K562 (cell line): ENCODE results near the gene ARHGAP31. TPM values are rescaled to one million over a fixed set of nuclear protein-coding genes. Genes with fewer than 3 reads are reported as not detected.

Source experiments
- ATAC-seq: fragments of 200-7000 bp; cut with Tn5 transposase; 3 replicates; pipeline ENCODE4 v1.9.1; 2020; ENCODE audit warnings: moderate library complexity
- BruUV-seq: library from RNA; stranded (reverse); fragments of 400-500 nt; replicated peaks from 2 replicates; lab custom pipeline; 2021; lab: Mats Ljungman, UMichigan
- CTCF ChIA-PET: fragments of 300-600 bp; formaldehyde crosslinking; extraction: SDS; loops from one replicate; lab custom pipeline; 2021; ENCODE audit warnings: low intra/inter-chr PET ratio; lab: Yijun Ruan, JAX
- POLR2A ChIA-PET: fragments of 300-600, 350-650 bp; sonication (Branson Sonifier 250); formaldehyde crosslinking; extraction: SDS; loops from one replicate; lab custom pipeline; 2021; ENCODE audit warnings: antibody characterized with exemption, inconsistent platforms; lab: Yijun Ruan, JAX
- DNase-seq, 4 experiments: peaks; one replicate each; pipeline versions ENCODE4 v3.0.0 to v3.0.0-alpha.2; 2011 to 2018; ENCODE audit warnings: low spot score in 3 of 4, mixed read lengths in 3 of 4; ENCODE audit errors: extremely low read depth in 1 of 4
- FAIRE-seq: peaks from 2 replicates; lab custom pipeline; 2011; peaks lifted over from hg19 to GRCh38; lab: Jason Lieb, UNC
- H2AFZ ChIP-seq: 2 replicates; pipeline ENCODE4 v1.6.0; 2011; ENCODE audit warnings: low read depth, low read length, control low read depth, inconsistent platforms
- H3K27ac ChIP-seq: fragments of 200-600 bp; 3 replicates; pipeline ENCODE4 v1.8.0; 2011; ENCODE audit warnings: low read depth, mild to moderate bottlenecking, control low read depth, inconsistent platforms, low read length, moderate library complexity, mixed read lengths; ENCODE audit errors: extremely low read depth
- H3K27me3 ChIP-seq, 2 experiments: fragments of 300-600 bp in 1 of 2; 2 replicates in 1 of 2; 3 replicates in 1 of 2; pipeline versions ENCODE4 v1.6.0 to v1.8.0; 2011; ENCODE audit warnings: inconsistent platforms in 2 of 2, low read length in 2 of 2, mild to moderate bottlenecking in 1 of 2, mixed read lengths in 1 of 2, moderate library complexity in 1 of 2; ENCODE audit not compliant: control insufficient read depth in 2 of 2, insufficient read depth in 2 of 2
- H3K36me3 ChIP-seq: fragments of 300-600 bp; 3 replicates; pipeline ENCODE4 v1.8.0; 2011; ENCODE audit warnings: mild to moderate bottlenecking, low read length, inconsistent platforms; ENCODE audit not compliant: control insufficient read depth, insufficient read depth
- H3K4me1 ChIP-seq, 2 experiments: fragments of 200-600 bp in 1 of 2; replicated peaks in 1 of 2; 2 replicates in 1 of 2; 3 replicates in 1 of 2; pipeline versions ENCODE4 v1.5.1 to v1.8.0; 2011; ENCODE audit warnings: inconsistent platforms in 2 of 2, low read length in 2 of 2, mild to moderate bottlenecking in 1 of 2, mixed read lengths in 1 of 2, moderate library complexity in 1 of 2; ENCODE audit not compliant: control insufficient read depth in 2 of 2, insufficient read depth in 2 of 2
- H3K4me2 ChIP-seq: 2 replicates; pipeline ENCODE4 v1.6.1; 2011; ENCODE audit warnings: low read length, control low read depth, inconsistent platforms, mixed read lengths; ENCODE audit not compliant: insufficient read depth
- H3K4me3 ChIP-seq: fragments of 200-600 bp; sonication (generic), shearing (Covaris generic); 2 replicates; pipeline ENCODE4 v1.5.1; 2016; ENCODE audit warnings: control low read depth, inconsistent platforms
- H3K79me2 ChIP-seq: fragments of 200-600 bp; 3 replicates; pipeline ENCODE4 v1.8.0; 2011; ENCODE audit warnings: low read length, inconsistent platforms; ENCODE audit not compliant: control insufficient read depth, insufficient read depth
- H3K9ac ChIP-seq, 2 experiments: 2 replicates each; pipeline versions ENCODE4 v1.6.0 to v1.6.1; 2011; ENCODE audit warnings: low read depth in 2 of 2, low read length in 2 of 2, control low read depth in 1 of 2, inconsistent platforms in 1 of 2, mild to moderate bottlenecking in 1 of 2, mixed read lengths in 1 of 2; ENCODE audit not compliant: insufficient read depth in 1 of 2
- H3K9me1 ChIP-seq: one replicate; pipeline ENCODE4 v1.6.0; 2011; ENCODE audit warnings: inconsistent platforms, mild to moderate bottlenecking, low read length, moderate library complexity; ENCODE audit not compliant: control insufficient read depth, insufficient read depth
- H3K9me3 ChIP-seq: replicated peaks from 2 replicates; pipeline ENCODE4 v1.5.1; 2011; ENCODE audit warnings: low read depth, low read length, inconsistent platforms; ENCODE audit not compliant: control insufficient read depth, insufficient read depth
- H4K20me1 ChIP-seq: replicated peaks from 2 replicates; pipeline ENCODE4 v1.6.1; 2011; ENCODE audit warnings: low read length, inconsistent platforms, mixed read lengths; ENCODE audit not compliant: control insufficient read depth, insufficient read depth
- ATF6 ChIP-seq: sonication (generic); formaldehyde crosslinking; IDR thresholded peaks from 2 replicates; pipeline ENCODE4 v1.4.0; 2020; ENCODE audit warnings: mild to moderate bottlenecking, missing genetic modification reagents
- ELF1 ChIP-seq: fragments of 200-800 bp; sonication (Bioruptor generic); IDR thresholded peaks from 2 replicates; pipeline ENCODE4 v1.6.1; 2016; ENCODE audit warnings: missing genetic modification characterization, missing compliant biosample characterization
- ELK3 ChIP-seq: fragments of 450-650 bp; formaldehyde crosslinking; IDR thresholded peaks from 2 replicates; pipeline ENCODE4 v1.4.0; 2020; ENCODE audit warnings: mild to moderate bottlenecking
- HCFC1 ChIP-seq: IDR thresholded peaks from 2 replicates; pipeline ENCODE4 v1.6.1; 2012; ENCODE audit warnings: low read depth, low read length, improper control_type of control experiment
- MITF ChIP-seq: IDR thresholded peaks from 2 replicates; pipeline ENCODE4 v1.6.1; 2014; ENCODE audit warnings: antibody characterized with exemption
- MLLT1 ChIP-seq, 2 experiments: fragments of 450-650 bp; IDR thresholded peaks; 2 replicates each; pipeline ENCODE4 v1.6.1; 2016
- MNT ChIP-seq, 2 experiments: fragments of 450-650 bp; conservative IDR thresholded peaks; 2 replicates each; pipeline ENCODE4 v1.6.1; 2017; ENCODE audit warnings: mild to moderate bottlenecking in 2 of 2, moderate library complexity in 2 of 2
- MTA2 ChIP-seq: fragments of 450-650 bp; IDR thresholded peaks from 2 replicates; pipeline ENCODE4 v1.6.1; 2016; ENCODE audit warnings: low read depth
- SRSF3 ChIP-seq: fragments of 200-400 bp; formaldehyde crosslinking; IDR thresholded peaks from 2 replicates; pipeline ENCODE4 v1.6.1; 2016; ENCODE audit warnings: mild to moderate bottlenecking, low read length, moderate library complexity; ENCODE audit not compliant: insufficient read depth
- VEZF1 ChIP-seq: fragments of 200-800 bp; sonication (Bioruptor generic); IDR thresholded peaks from 2 replicates; pipeline ENCODE4 v1.6.1; 2017; ENCODE audit warnings: missing genetic modification characterization, missing compliant biosample characterization
- ZBTB7A ChIP-seq: IDR thresholded peaks from 2 replicates; pipeline ENCODE4 v1.6.1; 2011; ENCODE audit warnings: low read depth, mild to moderate bottlenecking, low read length, moderate library complexity, borderline replicate concordance; ENCODE audit not compliant: control insufficient read depth
- WGBS: fragments of 100-300 bp; shearing (Covaris generic); methylation state at CpG from one replicate; pipeline ENCODE4 v1.1.6; 2016; ENCODE audit warnings: low coverage, mixed read lengths; ENCODE audit not compliant: insufficient coverage; ENCODE audit errors: missing lambda C conversion rate; 5-methylcytosine and 5-hydroxymethylcytosine counted together
- in situ Hi-C: fragments of 300-500 bp; cut with MboI; formaldehyde crosslinking; loops from 4 replicates; pipeline ENCODE4 v1.15.0; 2018; ENCODE audit warnings: inconsistent platforms, mixed read lengths
- intact Hi-C: fragments of 100-400 bp; cut with micrococcal nuclease; formaldehyde crosslinking; loops from 2 replicates; pipeline ENCODE4 v1.14.2; 2022
- polyA plus RNA-seq, 8 experiments: library from polyadenylated mRNA; depleted of rRNA in 4 of 8; stranded (reverse) in 5 of 8; unstranded in 3 of 8; fragments of >200 nt; fragmentation: Nextera tagmentation in 2 of 8; fragmentation: Illumina TruSeq in 1 of 8; extraction: Ambion mirVana in 2 of 8; extraction: Trizol in 1 of 8; gene quantifications; 2 replicates each; pipeline versions ENCODE4 v1.2.1 to v1.2.3, GENCODE V29; 2011 to 2014; ENCODE audit warnings: inconsistent platforms in 1 of 8, missing spikeins in 1 of 8
- total RNA-seq, 7 experiments: library from RNA; depleted of rRNA in 6 of 7; stranded (reverse); fragments of >200 nt in 6 of 7; fragmentation: Illumina TruSeq in 2 of 7; extraction: Trizol in 2 of 7; gene quantifications; 2 replicates each; pipeline versions ENCODE4 v1.2.1 to v1.2.3, GENCODE V29; 2011 to 2021; ENCODE audit warnings: low replicate concordance in 1 of 7

ARHGAP31 gene
- total and polyA plus RNA-seq, 9 of the 15 experiments (the other 6 are each of a cell fraction or from before 2014, with no cell fraction given): under 0.01 to 0.13 (median 0.06) TPM; not detected in 5

- Histone ChIP-seq H3K4me1 (no peaks in the 10 kb centered on the region; a peak in 2 of 5 replicates), H2AFZ (no peak overlapping the region), H3K9me1 (no peaks in the 10 kb centered on the region), H3K4me3 (no peak overlapping the region), H3K9ac (no peak overlapping the region), H3K9me3 (no peaks in the 10 kb centered on the region), H3K79me2 (no peaks in the 10 kb centered on the region), H4K20me1 (no peaks in the 10 kb centered on the region), H3K4me2 (no peak overlapping the region), H3K27me3 (peaks cover 0 to 6% of the 10 kb centered on the region in 2 experiments; a peak in 1 of 5 replicates), H3K36me3 (no peaks in the 10 kb centered on the region), H3K27ac (no peak overlapping the region)
- CTCF ChIA-PET: no interaction called here
- POLR2A ChIA-PET: interaction anchor here (0.6 kb wide), 1 partner anchor 71 kb away, joined by 5 read pairs; no protein-coding TSS in a partner anchor
- intact Hi-C loops (no loop called here), in situ Hi-C loops (no loop called here)
- no TSS peak for BruUV-seq
- FAIRE-seq: no peak
- no peak for ATAC-seq
- 0% methylated on average over 4 of the region's 4 CpGs for WGBS
- DNase-seq: no peak
- TF ChIP-seq MLLT1 (IDR thresholded peaks at IDR 0.05): no peak
- no peak for TF ChIP-seq ATF6 (CRISPR knock-in tag)
- TF ChIP-seq MTA2: no peak
- TF ChIP-seq MITF: no peak
- TF ChIP-seq ELF1 (tag): no peak
- TF ChIP-seq MNT (conservative IDR thresholded peaks at IDR 0.05): no peak
- TF ChIP-seq VEZF1 (CRISPR knock-in tag): no peak
- no peak for TF ChIP-seq HCFC1
- no peak for TF ChIP-seq ZBTB7A
- TF ChIP-seq SRSF3: no peak
- TF ChIP-seq ELK3 (CRISPR knock-in tag): no peak
Observed at GRCh38 chr3:119368298-119368697, 74.1 kb downstream of the ARHGAP31 start.
